BE2C (cell line): ENCODE data around the gene P2RX3.

Source experiments
- DNase-seq: peaks from one replicate; pipeline ENCODE4 v3.0.0-alpha.2; 2020
- H3K27me3 ChIP-seq: fragments of 250-450 bp; sonication (Bioruptor Pico); 2 replicates; pipeline ENCODE4 v1.5.1; 2020; ENCODE audit warnings: mild to moderate bottlenecking
- H3K36me3 ChIP-seq: fragments of 250-450 bp; sonication (Bioruptor Pico); 2 replicates; pipeline ENCODE4 v1.5.1; 2020; ENCODE audit warnings: mild to moderate bottlenecking
- H3K4me1 ChIP-seq: fragments of 250-450 bp; sonication (Bioruptor Pico); 2 replicates; pipeline ENCODE4 v1.5.1; 2020
- H3K4me3 ChIP-seq: 2 replicates; pipeline ENCODE4 v1.5.1; 2011; ENCODE audit warnings: low read depth, low read length
- H3K9me3 ChIP-seq: fragments of 250-450 bp; sonication (Bioruptor Pico); 2 replicates; pipeline ENCODE4 v1.5.1; 2020
- TF ChIP-seq, protein P1 (sequence below): IDR thresholded peaks from 2 replicates; pipeline ENCODE4 v1.5.1; 2012; ENCODE audit warnings: mild to moderate bottlenecking, low read depth, low read length

P2RX3 gene

DNA sequence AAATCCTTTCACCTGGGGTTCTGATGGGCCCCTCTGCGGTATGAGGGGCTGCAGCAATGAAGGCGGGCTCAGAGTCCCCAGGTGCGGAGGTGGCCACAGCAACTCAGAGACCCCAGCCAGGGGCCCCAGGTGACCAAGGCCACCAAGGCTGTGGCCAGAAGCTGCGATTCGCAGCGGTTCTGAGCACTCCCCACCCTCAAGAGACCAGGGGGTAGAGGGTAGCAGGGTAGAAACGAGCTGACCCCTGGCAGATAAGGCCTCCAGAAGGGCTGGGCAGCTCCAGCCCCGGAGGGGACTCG lies 14.3 kb upstream of the P2RX3 start:
- Histone ChIP-seq H3K4me1 (peaks cover 8% of the 10 kb centered on the region; the same call in 1 of the 2 replicates), H3K36me3 (peaks cover 31% of the 10 kb centered on the region), H3K4me3 (peak overlapping the region; percentile 73), H3K27me3 (no peaks in the 10 kb centered on the region), H3K9me3 (no peaks in the 10 kb centered on the region)
- no peak for DNase-seq
- TF ChIP-seq, protein P1, sequence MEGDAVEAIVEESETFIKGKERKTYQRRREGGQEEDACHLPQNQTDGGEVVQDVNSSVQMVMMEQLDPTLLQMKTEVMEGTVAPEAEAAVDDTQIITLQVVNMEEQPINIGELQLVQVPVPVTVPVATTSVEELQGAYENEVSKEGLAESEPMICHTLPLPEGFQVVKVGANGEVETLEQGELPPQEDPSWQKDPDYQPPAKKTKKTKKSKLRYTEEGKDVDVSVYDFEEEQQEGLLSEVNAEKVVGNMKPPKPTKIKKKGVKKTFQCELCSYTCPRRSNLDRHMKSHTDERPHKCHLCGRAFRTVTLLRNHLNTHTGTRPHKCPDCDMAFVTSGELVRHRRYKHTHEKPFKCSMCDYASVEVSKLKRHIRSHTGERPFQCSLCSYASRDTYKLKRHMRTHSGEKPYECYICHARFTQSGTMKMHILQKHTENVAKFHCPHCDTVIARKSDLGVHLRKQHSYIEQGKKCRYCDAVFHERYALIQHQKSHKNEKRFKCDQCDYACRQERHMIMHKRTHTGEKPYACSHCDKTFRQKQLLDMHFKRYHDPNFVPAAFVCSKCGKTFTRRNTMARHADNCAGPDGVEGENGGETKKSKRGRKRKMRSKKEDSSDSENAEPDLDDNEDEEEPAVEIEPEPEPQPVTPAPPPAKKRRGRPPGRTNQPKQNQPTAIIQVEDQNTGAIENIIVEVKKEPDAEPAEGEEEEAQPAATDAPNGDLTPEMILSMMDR = no peak

DNA sequence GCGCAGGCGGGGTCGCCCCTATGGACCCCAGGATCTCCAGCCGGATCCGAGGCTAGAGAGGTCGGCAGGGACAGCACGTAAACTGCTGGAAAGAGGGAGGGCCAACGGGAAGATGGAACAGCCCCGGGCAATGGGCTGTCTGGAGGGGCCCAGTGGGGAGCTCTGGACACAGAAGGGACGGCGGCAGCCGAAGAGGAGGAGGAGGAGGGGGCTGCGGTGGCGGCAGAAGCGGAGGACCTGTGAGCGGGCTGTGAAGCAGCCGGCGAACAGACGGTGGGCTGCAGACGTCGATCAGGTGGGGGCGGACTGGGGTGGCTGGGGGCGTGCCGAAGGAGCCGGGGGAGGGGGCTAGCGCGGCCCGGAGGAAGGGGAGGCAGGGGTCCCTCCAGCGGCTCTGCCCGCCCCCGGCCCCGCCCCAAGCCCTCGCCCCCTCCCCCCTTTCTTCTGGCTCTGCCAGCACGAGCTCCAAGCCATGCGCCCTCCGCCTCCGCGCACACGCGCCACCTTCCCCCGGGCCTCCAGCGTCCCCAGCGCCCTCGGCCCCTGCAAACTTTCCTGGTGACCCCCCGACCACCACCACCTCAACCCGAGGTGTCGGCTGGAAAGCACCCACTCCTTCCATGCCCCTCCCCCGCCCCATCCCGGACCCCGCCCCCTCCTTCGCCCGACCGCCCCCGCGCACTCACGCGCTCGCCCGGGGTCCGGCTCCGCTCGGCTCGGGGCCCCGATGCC lies 13.8 kb upstream of the P2RX3 start:
- TF ChIP-seq, protein P1 = no peak
- Histone ChIP-seq H3K4me3 (peak overlapping the region; percentile 73), H3K9me3 (no peaks in the 10 kb centered on the region), H3K27me3 (no peaks in the 10 kb centered on the region), H3K4me1 (peaks cover 8% of the 10 kb centered on the region; the same call in 1 of the 2 replicates), H3K36me3 (peaks cover 30% of the 10 kb centered on the region)
- peak; percentile 58 for DNase-seq

DNA sequence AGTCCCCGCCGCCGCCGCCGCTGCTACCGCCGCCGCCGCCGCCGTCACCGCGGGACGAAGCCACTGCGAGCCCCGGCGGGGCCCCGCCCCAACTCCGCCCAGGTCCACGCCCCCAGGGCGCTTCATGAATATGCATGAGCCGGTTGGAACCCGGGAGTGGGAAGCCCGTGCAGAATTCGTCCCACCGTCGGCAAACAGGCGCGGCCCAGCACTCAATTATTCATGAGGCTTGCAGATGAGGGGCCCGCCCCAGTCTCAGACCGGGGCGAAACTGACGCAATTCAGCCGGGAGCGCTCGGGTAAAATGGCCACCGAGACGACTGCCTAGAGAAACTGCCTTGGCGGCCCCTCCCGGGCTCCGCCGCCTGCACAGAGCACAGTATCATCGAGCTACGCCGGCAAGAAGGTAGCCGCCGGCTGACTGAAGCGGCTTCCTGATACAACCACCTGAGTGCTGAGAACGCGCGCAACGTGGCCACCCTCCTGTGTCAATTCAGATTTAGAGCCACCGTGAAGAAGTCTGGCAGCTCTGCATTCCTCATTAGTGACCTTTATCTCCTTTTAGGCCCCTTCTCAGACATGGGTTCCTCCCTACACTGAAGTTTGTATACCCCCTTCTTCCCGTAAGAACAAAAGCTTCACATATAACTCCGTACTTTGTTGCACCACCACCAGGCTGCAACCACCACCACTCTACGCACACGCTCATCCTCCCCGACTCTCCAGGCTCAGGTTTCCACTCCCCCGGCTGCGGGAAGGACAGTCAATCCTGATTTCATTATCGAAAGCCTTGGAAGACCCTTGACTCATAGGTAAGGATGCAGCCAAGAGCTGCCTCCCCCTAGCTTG lies 13.0 kb upstream of the P2RX3 start, which contains the start of gene TNKS1BP1:
TSS of gene TNKS1BP1 (minus strand) at position 67 of the 849 bp plus-strand sequence. CDS start 3,067 bp downstream, outside the sequence.
- TF ChIP-seq, protein P1 = no peak
- H3K9me3 ChIP-seq = no peaks in the 10 kb centered on the region
- H3K27me3 ChIP-seq = no peaks in the 10 kb centered on the region
- H3K4me3 ChIP-seq = peak within 1 kb of the TSS; percentile 73
- peak; percentile 92 for DNase-seq
- peaks cover 8% of the 10 kb centered on the region; the same call in 1 of the 2 replicates for H3K4me1 ChIP-seq
- H3K36me3 ChIP-seq = peaks cover 35% of the 10 kb centered on the region

DNA sequence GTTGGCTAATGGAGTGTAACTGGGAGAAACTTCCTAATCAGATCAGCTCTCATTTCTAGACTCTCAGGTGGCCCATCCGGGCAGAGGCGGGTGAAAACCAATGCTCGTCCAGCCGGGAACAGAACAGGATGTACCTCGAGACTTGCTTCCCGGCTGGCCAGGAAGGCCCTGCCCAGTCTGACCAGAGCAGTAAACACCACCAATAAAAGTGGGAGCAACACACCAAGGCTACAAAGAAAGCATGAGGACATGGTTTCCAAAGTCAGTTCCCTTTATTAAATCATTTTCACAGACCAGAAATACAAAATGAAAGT lies 12.5 kb upstream of the P2RX3 start:
- H3K4me3 ChIP-seq = peak overlapping the region; percentile 58
- DNase-seq = no peak

DNA sequence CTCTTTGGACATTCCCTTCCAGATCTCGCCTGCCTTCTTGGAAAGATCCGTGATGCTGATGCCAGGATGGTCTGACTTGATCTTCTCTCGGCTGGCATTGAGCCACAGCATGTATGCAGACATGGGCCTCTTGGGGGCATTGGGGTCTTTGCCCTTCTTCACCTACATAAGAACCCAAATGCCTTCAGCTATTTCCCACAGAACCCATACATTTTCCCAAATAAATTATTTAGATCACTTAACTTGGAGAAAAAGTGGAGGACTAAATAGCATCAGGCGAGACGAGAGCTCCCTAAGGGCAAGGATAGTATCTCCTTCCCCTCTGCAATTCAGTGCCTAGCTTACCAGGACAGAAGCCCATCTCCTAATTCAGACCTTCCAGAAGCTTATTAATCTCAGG lies 10.4 kb upstream of the P2RX3 start:
- TF ChIP-seq, protein P1 = no peak

More for the DNA sequence above, 12.5 kb upstream of the P2RX3 start:
- TF ChIP-seq, protein P1 = no peak
- Histone ChIP-seq H3K27me3 (no peaks in the 10 kb centered on the region), H3K4me1 (peaks cover 8% of the 10 kb centered on the region; the same call in 1 of the 2 replicates), H3K9me3 (no peaks in the 10 kb centered on the region), H3K36me3 (peaks cover 38% of the 10 kb centered on the region)

More for the DNA sequence above, 10.4 kb upstream of the P2RX3 start:
- H3K36me3 ChIP-seq = peaks cover 57% of the 10 kb centered on the region
- no peaks in the 10 kb centered on the region for H3K9me3 ChIP-seq
- H3K4me3 ChIP-seq = no peak overlapping the region
- H3K4me1 ChIP-seq = peaks cover 6% of the 10 kb centered on the region; the same call in 1 of the 2 replicates
- no peaks in the 10 kb centered on the region for H3K27me3 ChIP-seq
- no peak for DNase-seq
